HepG2 (cell line): ENCODE measurements around the gene NKD1. TPM values are rescaled to one million over a fixed set of nuclear protein-coding genes. Genes with fewer than 3 reads are reported as not detected.

Experiments used
- BRCA1 ChIP-seq: sonication (generic); formaldehyde crosslinking; IDR thresholded peaks from 2 replicates; pipeline ENCODE4 v1.4.0; 2020; ENCODE audit warnings: missing genetic modification reagents
- EHMT2 ChIP-seq: fragments of 200-600 bp; sonication (generic); IDR thresholded peaks from 2 replicates; pipeline ENCODE4 v1.7.0; 2017; ENCODE audit warnings: antibody characterized with exemption, low read depth, low read length, borderline replicate concordance
- FOSL1 ChIP-seq: sonication (generic); formaldehyde crosslinking; IDR thresholded peaks from 2 replicates; pipeline ENCODE4 v1.9.0; 2021; ENCODE audit warnings: missing genetic modification reagents, borderline replicate concordance
- FOXK2 ChIP-seq: fragments of 450-650 bp; IDR thresholded peaks from 2 replicates; pipeline ENCODE4 v1.6.1; 2016
- HNF1A ChIP-seq, 2 experiments: sonication (generic) in 1 of 2; formaldehyde crosslinking in 1 of 2; IDR thresholded peaks; 2 replicates each; pipeline versions ENCODE4 v1.4.0 to v1.6.1; 2016 to 2020; ENCODE audit warnings: borderline replicate concordance in 1 of 2, low read depth in 1 of 2, mild to moderate bottlenecking in 1 of 2, missing genetic modification reagents in 1 of 2
- IKZF4 ChIP-seq: sonication (generic); formaldehyde crosslinking; IDR thresholded peaks from 2 replicates; pipeline ENCODE4 v1.5.1; 2020; ENCODE audit warnings: borderline replicate concordance, mild to moderate bottlenecking, low read depth, missing genetic modification reagents; ENCODE audit errors: not compliant biosample characterization
- MEIS2 ChIP-seq: sonication (generic); formaldehyde crosslinking; IDR thresholded peaks from 2 replicates; pipeline ENCODE4 v1.9.0; 2021; ENCODE audit warnings: mild to moderate bottlenecking, missing genetic modification reagents
- MXD1 ChIP-seq: sonication (generic); formaldehyde crosslinking; IDR thresholded peaks from 2 replicates; pipeline ENCODE4 v1.4.0; 2020; ENCODE audit warnings: mild to moderate bottlenecking, missing genetic modification reagents
- NFIB ChIP-seq: sonication (generic); formaldehyde crosslinking; IDR thresholded peaks from 2 replicates; pipeline ENCODE4 v1.9.0; 2021; ENCODE audit warnings: missing genetic modification reagents, mild to moderate bottlenecking, borderline replicate concordance
- POLR2AphosphoS2 ChIP-seq: IDR thresholded peaks from 2 replicates; pipeline ENCODE4 v1.6.1; 2011; ENCODE audit warnings: low read depth, low read length, improper control_type of control experiment
- RBFOX2 ChIP-seq: fragments of 200-400 bp; formaldehyde crosslinking; IDR thresholded peaks from 2 replicates; pipeline ENCODE4 v1.6.1; 2017; ENCODE audit warnings: low read depth, mild to moderate bottlenecking, low read length
- RFX1 ChIP-seq: fragments of 450-650 bp; IDR thresholded peaks from 2 replicates; pipeline ENCODE4 v1.6.1; 2017
- U2AF2 ChIP-seq: fragments of 200-400 bp; formaldehyde crosslinking; IDR thresholded peaks from 2 replicates; pipeline ENCODE4 v1.6.1; 2017; ENCODE audit warnings: low read depth, mild to moderate bottlenecking, low read length
- ZBTB7A ChIP-seq: sonication (generic); formaldehyde crosslinking; IDR thresholded peaks from 2 replicates; pipeline ENCODE4 v1.8.0; 2022; ENCODE audit warnings: mild to moderate bottlenecking, missing genetic modification reagents
- ZMYM2 ChIP-seq: sonication (generic); formaldehyde crosslinking; IDR thresholded peaks from 2 replicates; pipeline ENCODE4 v1.8.0; 2022; ENCODE audit warnings: mild to moderate bottlenecking, missing genetic modification reagents
- ZNF20 ChIP-seq: sonication (generic); formaldehyde crosslinking; IDR thresholded peaks from 2 replicates; pipeline ENCODE4 v1.4.0; 2020; ENCODE audit warnings: mild to moderate bottlenecking, moderate library complexity, missing genetic modification reagents
- ZNF232 ChIP-seq: sonication (generic); formaldehyde crosslinking; IDR thresholded peaks from 2 replicates; pipeline ENCODE4 v1.4.0; 2020; ENCODE audit warnings: missing genetic modification reagents, borderline replicate concordance
- ZNF607 ChIP-seq: sonication (generic); formaldehyde crosslinking; IDR thresholded peaks from 2 replicates; pipeline ENCODE4 v1.5.1; 2020; ENCODE audit warnings: missing genetic modification reagents, mild to moderate bottlenecking, borderline replicate concordance
- ZNF609 ChIP-seq: sonication (generic); formaldehyde crosslinking; IDR thresholded peaks from 2 replicates; pipeline ENCODE4 v1.4.0; 2020; ENCODE audit warnings: mild to moderate bottlenecking, missing genetic modification reagents, borderline replicate concordance
- ZNF75D ChIP-seq: sonication (generic); formaldehyde crosslinking; IDR thresholded peaks from 2 replicates; pipeline ENCODE4 v1.8.1; 2023; ENCODE audit warnings: missing genetic modification reagents, mild to moderate bottlenecking, borderline replicate concordance
- ZNF841 ChIP-seq: sonication (generic); formaldehyde crosslinking; IDR thresholded peaks from 2 replicates; pipeline ENCODE4 v1.8.1; 2023; ENCODE audit warnings: missing genetic modification reagents, borderline replicate concordance
- polyA plus RNA-seq, 8 experiments: library from polyadenylated mRNA; depleted of rRNA in 3 of 8; stranded (reverse) in 7 of 8; unstranded in 1 of 8; fragments of >200 nt; fragmentation: Illumina TruSeq in 4 of 8; extraction: Trizol in 4 of 8; gene quantifications; 2 replicates each; pipeline versions ENCODE4 v1.2.1 to v1.2.3, GENCODE V29; 2011 to 2016; ENCODE audit warnings: low read depth in 4 of 8, missing spikeins in 1 of 8, mixed read lengths in 1 of 8; ENCODE audit not compliant: insufficient read depth in 1 of 8
- total RNA-seq, 5 experiments: library from RNA; depleted of rRNA; stranded (reverse); fragments of >200 nt; fragmentation: Illumina TruSeq; extraction: Trizol; gene quantifications; 2 replicates each; pipeline ENCODE4 v1.2.3, GENCODE V29; 2016; ENCODE audit warnings: low read depth in 1 of 5

The NKD1 gene
- total and polyA plus RNA-seq, 2 of the 13 experiments (the other 11 are each of a cell fraction or from before 2014, with no cell fraction given) = 70.4 to 121 TPM

- TF ChIP-seq NFIB (CRISPR knock-in tag) (no peak), ZNF841 (CRISPR knock-in tag) (0 out of 2 replicates have a peak, but pooled peaks have one; percentile 9), IKZF4 (CRISPR knock-in tag) (peak; percentile 14), ZNF232 (no peak), BRCA1 (CRISPR knock-in tag) (no peak), FOSL1 (CRISPR knock-in tag) (no peak), ZMYM2 (no peak), FOXK2 (no peak), ZNF609 (CRISPR knock-in tag) (0 out of 2 replicates have a peak, but pooled peaks have one; percentile 35), RFX1 (no peak), ZBTB7A (no peak), MXD1 (peak; percentile 21; the same call in 1 of the 2 replicates), RBFOX2 (peak; percentile 82), ZNF607 (no peak), ZNF20 (CRISPR knock-in tag) (no peak), ZNF75D (CRISPR knock-in tag) (no peak), POLR2AphosphoS2 (no peak), HNF1A (IDR thresholded peaks at IDR 0.05; ENCODE audit: low read depth) (no peak), HNF1A (CRISPR knock-in tag; IDR thresholded peaks at IDR 0.05; ENCODE audit: borderline replicate concordance) (peak; percentile 16; the same call in 1 of the 2 replicates), MEIS2 (CRISPR knock-in tag) (no peak), U2AF2 (no peak), EHMT2 (no peak)
These were observed 839 bp downstream of the NKD1 start (continued) for GRCh38 chr16:50548909-50549560.
